ENCODE results near the gene KCNJ4. TPM values are rescaled to one million over a fixed set of nuclear protein-coding genes. Genes with fewer than 3 reads are reported as not detected.

KCNJ4 gene
- total RNA-seq, 4 donors from 2014 or later = not detected

- no peak for TF ChIP-seq CTCF (IDR thresholded peaks at IDR 0.05; ENCODE audit: low read depth)
Measured at GRCh38 chr22:38426628-38427027, 28.4 kb downstream of the KCNJ4 start.

GRCh38 chr22:38424525-38425080, 30.4 kb downstream of the KCNJ4 start:
- no peak for TF ChIP-seq CTCF (IDR thresholded peaks at IDR 0.05; ENCODE audit: low read depth)

- TF ChIP-seq CTCF (IDR thresholded peaks at IDR 0.05; ENCODE audit: low read depth) = no peak
Measured at GRCh38 chr22:38423512-38424503, 31.2 kb downstream of the KCNJ4 start.

- no peak for TF ChIP-seq CTCF (IDR thresholded peaks at IDR 0.05; ENCODE audit: low read depth)
Measured at GRCh38 chr22:38422611-38423511, 32.1 kb downstream of the KCNJ4 start.

GRCh38 chr22:38420734-38421133, 34.3 kb downstream of the KCNJ4 start:
- TF ChIP-seq CTCF (IDR thresholded peaks at IDR 0.05; ENCODE audit: low read depth) = no peak

- TF ChIP-seq CTCF (IDR thresholded peaks at IDR 0.05; ENCODE audit: low read depth) = no peak
Measured at GRCh38 chr22:38419858-38420160, 35.2 kb downstream of the KCNJ4 start.
